DND-41 (cell line): ENCODE data around the gene NDUFC2.
"Not testable (repeated sequence)": the region's sequence is repeated elsewhere in the genome, so short reads cannot be mapped to it uniquely, and the experiment has no call there.

Experiments
- CTCF ChIP-seq: IDR thresholded peaks from 2 replicates; pipeline ENCODE4 v1.5.1; 2012; ENCODE audit warnings: borderline replicate concordance, low read length, moderate library complexity, mild to moderate bottlenecking; ENCODE audit not compliant: poor library complexity, severe bottlenecking; ENCODE audit errors: extremely low read depth
- EZH2 ChIP-seq: IDR thresholded peaks from 3 replicates; pipeline ENCODE4 v1.6.1; 2012; ENCODE audit warnings: borderline replicate concordance, low read depth, mild to moderate bottlenecking, moderate library complexity, low read length, inconsistent platforms; ENCODE audit not compliant: severe bottlenecking

GRCh38 chr11:78077592-78077991 is 2.1 kb downstream of the NDUFC2 start:
- not testable (repeated sequence) for TF ChIP-seq CTCF, EZH2
